Dendritic cell treated with granulocyte-macrophage colony-stimulating factor and Interleukin-4, amounts not matched to agents 40 ng/mL and 50 ng/mL, for 4 days (primary cell): ENCODE measurements around the gene CAPS2.
"Not testable (repeated sequence)": the region's sequence is repeated elsewhere in the genome, so short reads cannot be mapped to it uniquely, and the experiment has no call there.

ENCODE experiments used
- H3K27ac Mint-ChIP-seq: one replicate; pipeline ENCODE4 v1.8.0; 2022; ENCODE audit warnings: mild to moderate bottlenecking, mixed read lengths
- H3K27me3 Mint-ChIP-seq: one replicate; pipeline ENCODE4 v1.8.0; 2022; ENCODE audit warnings: mild to moderate bottlenecking, mixed read lengths
- H3K36me3 Mint-ChIP-seq: one replicate; pipeline ENCODE4 v1.8.0; 2022; ENCODE audit warnings: low read depth, mixed read lengths
- H3K4me1 Mint-ChIP-seq: one replicate; pipeline ENCODE4 v1.8.0; 2022; ENCODE audit warnings: low read depth, mixed read lengths
- H3K4me3 Mint-ChIP-seq: one replicate; pipeline ENCODE4 v1.8.0; 2022; ENCODE audit warnings: mild to moderate bottlenecking, moderate library complexity, mixed read lengths
- H3K9me3 Mint-ChIP-seq: one replicate; pipeline ENCODE4 v1.8.0; 2022; ENCODE audit warnings: mixed read lengths
- intact Hi-C: fragments of 100-400 bp; cut with micrococcal nuclease; formaldehyde crosslinking; loops from one replicate; pipeline ENCODE4 v1.15.0; 2022

Gene CAPS2

GRCh38 chr12:75329918-75330826 lies at the start of gene CAPS2:
TSS of gene CAPS2 (minus strand) at chr12:75330324. CDS start at chr12:75326498, 3,826 bp downstream.
- intact Hi-C loops = loop anchor here (5.0 to 10.0 kb wide), 2 partner anchors 62 to 705 kb away; partner anchors contain the start of genes GLIPR1L2 and PHLDA1
- H3K36me3 Mint-ChIP-seq = no peaks in the 10 kb centered on the region
- peak within 1 kb of the TSS; percentile 77 for H3K27ac Mint-ChIP-seq
- peaks cover 5% of the 10 kb centered on the region for H3K27me3 Mint-ChIP-seq
- H3K9me3 Mint-ChIP-seq = no peaks in the 10 kb centered on the region
- H3K4me3 Mint-ChIP-seq = peak within 1 kb of the TSS; percentile 93
- peaks cover 15% of the 10 kb centered on the region for H3K4me1 Mint-ChIP-seq

- no peaks in the 10 kb centered on the region for H3K36me3 Mint-ChIP-seq
- H3K9me3 Mint-ChIP-seq = no peaks in the 10 kb centered on the region
- intact Hi-C loops = no loop called here
- no peaks in the 10 kb centered on the region for H3K27me3 Mint-ChIP-seq
- H3K27ac Mint-ChIP-seq = no peak overlapping the region
- H3K4me1 Mint-ChIP-seq = no peaks in the 10 kb centered on the region
- no peak overlapping the region for H3K4me3 Mint-ChIP-seq
Measured at GRCh38 chr12:75378354-75378753, 48.2 kb upstream of the CAPS2 start.

GRCh38 chr12:75374971-75375370 lies 44.8 kb upstream of the CAPS2 start:
- Mint-ChIP-seq H3K4me1 (no peaks in the 10 kb centered on the region), H3K36me3 (no peaks in the 10 kb centered on the region), H3K9me3 (no peaks in the 10 kb centered on the region), H3K27ac (no peak overlapping the region), H3K27me3 (no peaks in the 10 kb centered on the region), H3K4me3 (no peak overlapping the region)
- intact Hi-C loops = loop anchor here (5.0 kb wide), 1 partner anchor 47 kb away; no protein-coding TSS in a partner anchor

- peaks cover 1% of the 10 kb centered on the region for H3K9me3 Mint-ChIP-seq
- no peak overlapping the region for H3K4me3 Mint-ChIP-seq
- H3K36me3 Mint-ChIP-seq = no peaks in the 10 kb centered on the region
- no peaks in the 10 kb centered on the region for H3K27me3 Mint-ChIP-seq
- intact Hi-C loops = no loop called here
- no peak overlapping the region for H3K27ac Mint-ChIP-seq
- H3K4me1 Mint-ChIP-seq = peaks cover 11% of the 10 kb centered on the region
Measured at GRCh38 chr12:75366629-75367028, 36.5 kb upstream of the CAPS2 start.

GRCh38 chr12:75364919-75365318 lies 34.8 kb upstream of the CAPS2 start:
- Mint-ChIP-seq H3K4me1 (peaks cover 16% of the 10 kb centered on the region), H3K27me3 (no peaks in the 10 kb centered on the region), H3K27ac (no peak overlapping the region), H3K9me3 (peaks cover 15% of the 10 kb centered on the region), H3K4me3 (no peak overlapping the region), H3K36me3 (no peaks in the 10 kb centered on the region)
- intact Hi-C loops = no loop called here

GRCh38 chr12:75361408-75361807 lies 31.3 kb upstream of the CAPS2 start:
- Mint-ChIP-seq H3K27me3 (no peaks in the 10 kb centered on the region), H3K4me1 (peaks cover 12% of the 10 kb centered on the region), H3K9me3 (peaks cover 15% of the 10 kb centered on the region), H3K4me3 (no peak overlapping the region), H3K36me3 (no peaks in the 10 kb centered on the region), H3K27ac (no peak overlapping the region)
- intact Hi-C loops = no loop called here

GRCh38 chr12:75360920-75361319 lies 30.8 kb upstream of the CAPS2 start:
- no peak overlapping the region for H3K27ac Mint-ChIP-seq
- intact Hi-C loops = no loop called here
- no peaks in the 10 kb centered on the region for H3K27me3 Mint-ChIP-seq
- peaks cover 15% of the 10 kb centered on the region for H3K9me3 Mint-ChIP-seq
- peaks cover 7% of the 10 kb centered on the region for H3K4me1 Mint-ChIP-seq
- no peaks in the 10 kb centered on the region for H3K36me3 Mint-ChIP-seq
- H3K4me3 Mint-ChIP-seq = no peak overlapping the region

- no peaks in the 10 kb centered on the region for H3K4me1 Mint-ChIP-seq
- H3K27me3 Mint-ChIP-seq = no peaks in the 10 kb centered on the region
- no peaks in the 10 kb centered on the region for H3K36me3 Mint-ChIP-seq
- intact Hi-C loops = no loop called here
- no peak overlapping the region for H3K4me3 Mint-ChIP-seq
- peaks cover 22% of the 10 kb centered on the region for H3K9me3 Mint-ChIP-seq
- H3K27ac Mint-ChIP-seq = no peak overlapping the region
Measured at GRCh38 chr12:75354011-75354410, 23.9 kb upstream of the CAPS2 start.

GRCh38 chr12:75350413-75350812 lies 20.3 kb upstream of the CAPS2 start:
- Mint-ChIP-seq H3K36me3 (no peaks in the 10 kb centered on the region), H3K27ac (no peak overlapping the region), H3K4me1 (no peaks in the 10 kb centered on the region), H3K27me3 (no peaks in the 10 kb centered on the region), H3K9me3 (peaks cover 22% of the 10 kb centered on the region), H3K4me3 (no peak overlapping the region)
- intact Hi-C loops = no loop called here

GRCh38 chr12:75349946-75350345 lies 19.8 kb upstream of the CAPS2 start:
- no peaks in the 10 kb centered on the region for H3K27me3 Mint-ChIP-seq
- no peaks in the 10 kb centered on the region for H3K36me3 Mint-ChIP-seq
- no peak overlapping the region for H3K4me3 Mint-ChIP-seq
- no peaks in the 10 kb centered on the region for H3K4me1 Mint-ChIP-seq
- peaks cover 17% of the 10 kb centered on the region for H3K9me3 Mint-ChIP-seq
- intact Hi-C loops = no loop called here
- no peak overlapping the region for H3K27ac Mint-ChIP-seq

- H3K4me1 Mint-ChIP-seq, intact Hi-C loops, H3K4me3 Mint-ChIP-seq, H3K36me3 Mint-ChIP-seq, H3K27ac Mint-ChIP-seq, H3K9me3 Mint-ChIP-seq, H3K27me3 Mint-ChIP-seq: not testable (repeated sequence)
Measured at GRCh38 chr12:75346215-75346614, 16.1 kb upstream of the CAPS2 start.

- Mint-ChIP-seq H3K4me1 (no peaks in the 10 kb centered on the region), H3K27ac (no peak overlapping the region), H3K9me3 (no peaks in the 10 kb centered on the region), H3K4me3 (no peak overlapping the region), H3K27me3 (no peaks in the 10 kb centered on the region), H3K36me3 (no peaks in the 10 kb centered on the region)
- intact Hi-C loops = no loop called here
Measured at GRCh38 chr12:75345531-75345930, 15.4 kb upstream of the CAPS2 start.

- Mint-ChIP-seq H3K9me3 (no peaks in the 10 kb centered on the region), H3K36me3 (no peaks in the 10 kb centered on the region), H3K27ac (no peak overlapping the region), H3K27me3 (no peaks in the 10 kb centered on the region), H3K4me1 (no peaks in the 10 kb centered on the region), H3K4me3 (no peak overlapping the region)
- intact Hi-C loops = no loop called here
Measured at GRCh38 chr12:75341873-75342272, 11.7 kb upstream of the CAPS2 start.

GRCh38 chr12:75337905-75338304 lies 7.8 kb upstream of the CAPS2 start:
- Mint-ChIP-seq H3K4me3 (no peak overlapping the region), H3K36me3 (no peaks in the 10 kb centered on the region), H3K9me3 (no peaks in the 10 kb centered on the region), H3K4me1 (peaks cover 9% of the 10 kb centered on the region), H3K27ac (no peak overlapping the region), H3K27me3 (peaks cover 5% of the 10 kb centered on the region)
- intact Hi-C loops = loop anchor here (10.0 kb wide), 1 partner anchor 697 kb away; the partner anchor contains the start of gene PHLDA1
